ENCODE results near the gene RRP8. TPM values are rescaled to one million over a fixed set of nuclear protein-coding genes. Genes with fewer than 3 reads are reported as not detected.

RRP8 gene
- total and polyA plus RNA-seq, 2 of the 8 experiments (the other 6 are each of a cell fraction or from before 2014, with no cell fraction given): 4.2 to 14.9 TPM

GRCh38 chr11:6648501-6648900 is 45.1 kb upstream of the RRP8 start (continued):
- TF ChIP-seq POLR2A (IDR thresholded peaks at IDR 0.05; ENCODE audit: control extremely low read depth in 1 of 2, low read depth in 2 of 2, low read length in 2 of 2) (no peak), RNF2 (IDR thresholded peaks at IDR 0.05; ENCODE audit: borderline replicate concordance, low read depth, low read length, missing control alignments, poor library complexity, severe bottlenecking) (no peak), MAX (IDR thresholded peaks at IDR 0.05) (no peak), POLR2AphosphoS5 (IDR thresholded peaks at IDR 0.05; ENCODE audit: low read depth, low read length) (no peak)
